Endothelial cell of umbilical vein (primary cell): ENCODE measurements around the gene FALEC. TPM values are rescaled to one million over a fixed set of nuclear protein-coding genes. Genes with fewer than 3 reads are reported as not detected.

Experiments
- BruUV-seq: library from RNA; stranded (reverse); fragments of 400-500 nt; replicated peaks from 2 replicates; lab custom pipeline; 2021; lab: Mats Ljungman, UMichigan
- CTCF ChIA-PET: fragments of 300-600, 350-600 bp; sonication (Branson Sonifier 250); formaldehyde crosslinking; loops from one replicate; lab custom pipeline; 2021; ENCODE audit warnings: antibody characterized with exemption, inconsistent platforms; lab: Charles Lee
- POLR2A ChIA-PET: fragments of 300-600, 350-600 bp; sonication (Branson Sonifier 250); formaldehyde crosslinking; loops from one replicate; lab custom pipeline; 2021; ENCODE audit warnings: antibody characterized with exemption, inconsistent platforms; lab: Charles Lee
- DNase-seq: peaks from one replicate; pipeline ENCODE4 v3.0.0-alpha.2; 2011; ENCODE audit warnings: low read depth, low spot score
- FAIRE-seq: peaks from 2 replicates; lab custom pipeline; 2011; peaks lifted over from hg19 to GRCh38; lab: Jason Lieb, UNC
- H2AFZ ChIP-seq: 2 replicates; pipeline ENCODE4 v1.6.0; 2012; ENCODE audit warnings: low read depth, low read length, control low read depth, inconsistent platforms
- H3K27ac ChIP-seq: 2 replicates; pipeline ENCODE4 v1.5.1; 2011; ENCODE audit warnings: low read depth, mild to moderate bottlenecking, control low read depth, low read length, moderate library complexity; ENCODE audit not compliant: insufficient read depth
- H3K27me3 ChIP-seq, 2 experiments: 2 replicates each; pipeline versions ENCODE4 v1.6.0 to v1.6.1; 2011; ENCODE audit warnings: low read length in 2 of 2, mixed read lengths in 1 of 2; ENCODE audit not compliant: control insufficient read depth in 2 of 2, insufficient read depth in 2 of 2
- H3K36me3 ChIP-seq, 2 experiments: 2 replicates in 1 of 2; 3 replicates in 1 of 2; pipeline ENCODE4 v1.5.1; 2011; ENCODE audit warnings: low read length in 2 of 2, mild to moderate bottlenecking in 1 of 2, moderate library complexity in 1 of 2; ENCODE audit not compliant: control insufficient read depth in 2 of 2, insufficient read depth in 2 of 2; ENCODE audit errors: extremely low read depth in 1 of 2
- H3K4me1 ChIP-seq: 3 replicates; pipeline ENCODE4 v1.5.1; 2011; ENCODE audit warnings: mild to moderate bottlenecking, low read length; ENCODE audit not compliant: control insufficient read depth, insufficient read depth; ENCODE audit errors: extremely low read depth
- H3K4me2 ChIP-seq: 2 replicates; pipeline ENCODE4 v1.6.1; 2011; ENCODE audit warnings: low read length, control low read depth, mixed read lengths; ENCODE audit not compliant: insufficient read depth
- H3K4me3 ChIP-seq, 3 experiments: fragments of 200-600 bp in 1 of 3; sonication (generic), shearing (Covaris generic) in 1 of 3; replicated peaks in 1 of 3; 2 replicates each; pipeline ENCODE4 v1.5.1; 2011 to 2016; ENCODE audit warnings: control low read depth in 3 of 3, low read length in 3 of 3, mild to moderate bottlenecking in 2 of 3, inconsistent platforms in 1 of 3, low read depth in 1 of 3, moderate library complexity in 1 of 3; ENCODE audit not compliant: insufficient read depth in 1 of 3
- H3K79me2 ChIP-seq: 2 replicates; pipeline ENCODE4 v1.6.0; 2012; ENCODE audit warnings: low read length, inconsistent platforms; ENCODE audit not compliant: control insufficient read depth, insufficient read depth
- H3K9ac ChIP-seq: replicated peaks from 2 replicates; pipeline ENCODE3; 2011; ENCODE audit warnings: low read length, control low read depth; ENCODE audit not compliant: insufficient read depth; ENCODE audit errors: extremely low read depth
- H3K9me1 ChIP-seq: replicated peaks from 3 replicates; pipeline ENCODE4 v1.6.0; 2011; ENCODE audit warnings: mild to moderate bottlenecking, low read length; ENCODE audit not compliant: control insufficient read depth, insufficient read depth; ENCODE audit errors: extremely low read depth
- H3K9me3 ChIP-seq: replicated peaks from 2 replicates; pipeline ENCODE4 v1.5.1; 2012; ENCODE audit warnings: low read length, inconsistent platforms; ENCODE audit not compliant: control insufficient read depth, insufficient read depth
- H4K20me1 ChIP-seq: replicated peaks from 2 replicates; pipeline ENCODE3; 2011; ENCODE audit warnings: mild to moderate bottlenecking, low read length; ENCODE audit not compliant: control insufficient read depth, insufficient read depth; ENCODE audit errors: extremely low read depth
- CTCF ChIP-seq, 2 donors: IDR thresholded peaks; 1 replicate in 1 of 2; 2 replicates in 1 of 2; pipeline ENCODE4 v1.5.1; 2011; ENCODE audit warnings: low read length in 2 of 2, mild to moderate bottlenecking in 2 of 2, moderate library complexity in 2 of 2, control low read depth in 1 of 2, inconsistent platforms in 1 of 2, low read depth in 1 of 2; ENCODE audit not compliant: insufficient read depth in 1 of 2; ENCODE audit errors: extremely low read depth in 1 of 2
- EZH2 ChIP-seq: IDR thresholded peaks from 2 replicates; pipeline ENCODE4 v1.6.1; 2012; ENCODE audit warnings: borderline replicate concordance, low read depth, mild to moderate bottlenecking, moderate library complexity, low read length, inconsistent platforms; ENCODE audit not compliant: severe bottlenecking
- FOS ChIP-seq: IDR thresholded peaks from 2 replicates; pipeline ENCODE4 v1.6.1; 2011; ENCODE audit warnings: mild to moderate bottlenecking, low read length, moderate library complexity, borderline replicate concordance; ENCODE audit not compliant: insufficient read depth
- GATA2 ChIP-seq: IDR thresholded peaks from 2 replicates; pipeline ENCODE4 v1.7.0; 2011; ENCODE audit warnings: low read depth, mild to moderate bottlenecking, moderate library complexity, mixed read lengths, low read length; ENCODE audit not compliant: insufficient read length, insufficient read depth
- JUN ChIP-seq: IDR thresholded peaks from 2 replicates; pipeline ENCODE4 v1.6.1; 2011; ENCODE audit warnings: borderline replicate concordance, low read depth; ENCODE audit not compliant: insufficient read length, insufficient read depth
- MAX ChIP-seq: IDR thresholded peaks from 2 replicates; pipeline ENCODE4 v1.6.1; 2011; ENCODE audit not compliant: insufficient read depth, insufficient read length
- MYC ChIP-seq: IDR thresholded peaks from one replicate; pipeline ENCODE4 v1.6.1; 2011; ENCODE audit warnings: mild to moderate bottlenecking, low read depth, low read length
- POLR2A ChIP-seq: IDR thresholded peaks from 2 replicates; pipeline ENCODE4 v1.6.1; 2012; ENCODE audit warnings: low read depth, mild to moderate bottlenecking, control low read depth, low read length
- POLR2AphosphoS5 ChIP-seq: IDR thresholded peaks from 2 replicates; pipeline ENCODE4 v1.6.1; 2012; ENCODE audit warnings: low read depth, mild to moderate bottlenecking, control low read depth, low read length, moderate library complexity; ENCODE audit not compliant: insufficient read depth
- dilution Hi-C: fragments of 300-500 bp; cut with MboI; formaldehyde crosslinking; loops from one replicate; pipeline ENCODE4 v1.15.0; 2019; ENCODE audit warnings: low sequenced_read_pairs; ENCODE audit not compliant: extremely low pct_ligation_motif_present
- intact Hi-C: fragments of 100-400 bp; cut with micrococcal nuclease; formaldehyde crosslinking; loops from one replicate; pipeline ENCODE4 v1.10.0; 2022
- polyA plus RNA-seq, 4 experiments: library from polyadenylated mRNA; depleted of rRNA in 3 of 4; stranded (reverse) in 3 of 4; unstranded in 1 of 4; fragments of >200 nt; gene quantifications; 2 replicates each; pipeline versions ENCODE4 v1.2.1 to v1.2.3, GENCODE V29; 2011 to 2012; ENCODE audit warnings: missing spikeins in 1 of 4
- total RNA-seq: library from RNA; stranded (reverse); gene quantifications from 2 replicates; pipeline ENCODE4 v1.2.3, GENCODE V29; 2021

Gene FALEC
- total and polyA plus RNA-seq, 2 donors (not counting 3 experiments of a cell fraction or from before 2014, with no cell fraction given) = not detected

- Histone ChIP-seq H3K9ac (no peak overlapping the region), H3K27me3 (no peaks in the 10 kb centered on the region), H3K4me1 (peaks cover 52% of the 10 kb centered on the region), H3K9me1 (no peaks in the 10 kb centered on the region), H3K4me2 (no peak overlapping the region), H3K36me3 (peaks cover 0 to 4% of the 10 kb centered on the region in 2 experiments), H3K79me2 (peaks cover 4% of the 10 kb centered on the region), H4K20me1 (no peaks in the 10 kb centered on the region), H3K9me3 (no peaks in the 10 kb centered on the region), H3K27ac (peak overlapping the region; percentile 62), H3K4me3 (no peak overlapping the region), H2AFZ (no peak overlapping the region)
- dilution Hi-C loops = no loop called here
- no peak for TF ChIP-seq MYC
- TF ChIP-seq FOS = no peak
- no peak for TF ChIP-seq GATA2
- TF ChIP-seq EZH2 = no peak
- TF ChIP-seq MAX = no peak
- TF ChIP-seq POLR2AphosphoS5 = no peak
- no peak for TF ChIP-seq CTCF (IDR thresholded peaks at IDR 0.05; ENCODE audit: extremely low read depth in 1 of 2, insufficient read depth in 1 of 2, low read depth in 1 of 2, low read length in 2 of 2)
- no peak for TF ChIP-seq JUN
- no peak for TF ChIP-seq POLR2A
- intact Hi-C loops = loop anchor here (1.0 to 5.0 kb wide), 4 partner anchors 73 to 363 kb away; partner anchors contain the start of gene TARS2
- DNase-seq = no peak
- FAIRE-seq = no peak
- CTCF ChIA-PET = interaction anchor here (0.5 to 13.9 kb wide), 20 partner anchors 8 to 362 kb away, joined by 3 to 288 read pairs (median 8); partner anchors contain the start of genes ADAMTSL4, CTSK, ECM1 and ENSA
- no TSS peak for BruUV-seq
- POLR2A ChIA-PET = interaction anchor here (1.0 kb wide), 1 partner anchor 20 kb away, joined by 9 read pairs; the partner anchor contains the start of gene MCL1
Observed at GRCh38 chr1:150559656-150560010, 44.1 kb downstream of the FALEC start.
